Endodermal cell (in vitro differentiated cells): ENCODE data around the gene COX7A2L. TPM values are rescaled to one million over a fixed set of nuclear protein-coding genes. Genes with fewer than 3 reads are reported as not detected.

Source experiments
- DNase-seq: peaks from one replicate; pipeline ENCODE4 v3.0.0-alpha.2; 2017
- H3K27ac ChIP-seq: 2 replicates; pipeline ENCODE4 v1.5.1; 2013; ENCODE audit warnings: mild to moderate bottlenecking, low read depth, low read length, moderate library complexity
- H3K27me3 ChIP-seq: 2 replicates; pipeline ENCODE4 v1.6.1; 2013; ENCODE audit warnings: mild to moderate bottlenecking, low read length, moderate library complexity; ENCODE audit not compliant: insufficient read depth, control insufficient read depth, poor library complexity, severe bottlenecking
- H3K36me3 ChIP-seq: 2 replicates; pipeline ENCODE4 v1.7.0; 2013; ENCODE audit warnings: mild to moderate bottlenecking, low read length, moderate library complexity; ENCODE audit not compliant: control insufficient read depth, insufficient read depth
- H3K4me1 ChIP-seq: one replicate; pipeline ENCODE4 v1.7.0; 2013; ENCODE audit warnings: low read length; ENCODE audit not compliant: control insufficient read depth, insufficient read depth
- H3K4me3 ChIP-seq: 2 replicates; pipeline ENCODE4 v1.5.1; 2013; ENCODE audit warnings: mild to moderate bottlenecking, low read length, moderate library complexity
- H3K9ac ChIP-seq: 2 replicates; pipeline ENCODE4 v1.6.1; 2013; ENCODE audit warnings: mild to moderate bottlenecking, low read length, moderate library complexity; ENCODE audit not compliant: poor library complexity, severe bottlenecking; ENCODE audit errors: extremely low read depth
- H3K9me3 ChIP-seq: 2 replicates; pipeline ENCODE4 v1.6.1; 2013; ENCODE audit warnings: mild to moderate bottlenecking, low read length, moderate library complexity; ENCODE audit not compliant: control insufficient read depth
- H3K27ac Mint-ChIP-seq: 2 replicates; pipeline ENCODE4 v1.8.0; 2020; ENCODE audit warnings: mixed read lengths
- H3K27me3 Mint-ChIP-seq: 2 replicates; pipeline ENCODE4 v1.8.0; 2021; ENCODE audit warnings: mild to moderate bottlenecking, mixed read lengths; ENCODE audit not compliant: insufficient read depth
- H3K36me3 Mint-ChIP-seq: 2 replicates; pipeline ENCODE4 v1.8.0; 2020; ENCODE audit warnings: low read depth, mixed read lengths
- H3K4me1 Mint-ChIP-seq: 2 replicates; pipeline ENCODE4 v1.8.0; 2020; ENCODE audit warnings: mixed read lengths
- H3K4me3 Mint-ChIP-seq: 2 replicates; pipeline ENCODE4 v1.8.0; 2020; ENCODE audit warnings: mild to moderate bottlenecking, moderate library complexity, mixed read lengths
- H3K9me3 Mint-ChIP-seq: 2 replicates; pipeline ENCODE4 v1.8.0; 2020; ENCODE audit warnings: mild to moderate bottlenecking, mixed read lengths
- WGBS, 2 experiments: methylation state at CpG; one replicate each; pipeline versions ENCODE4 v1.1.5 to v1.1.7; 2013; ENCODE audit warnings: missing lambda C conversion rate in 2 of 2, mixed read lengths in 1 of 2; ENCODE audit not compliant: insufficient coverage in 1 of 2, insufficient read length in 1 of 2; 5-methylcytosine and 5-hydroxymethylcytosine counted together
- total RNA-seq, 2 donors: library from RNA; stranded (reverse); fragmentation: NEBNext Ultra II Directional in 1 of 2; extraction: Animal tissue kit (Norgen Biotek cat#: 25700) in 1 of 2; gene quantifications; 2 replicates in 1 of 2; 3 replicates in 1 of 2; pipeline ENCODE4 v1.2.1, GENCODE V29; 2021
- TF ChIP-seq, protein P1 (sequence below): fragments of 200-600 bp; sonication (generic); conservative IDR thresholded peaks from 2 replicates; pipeline ENCODE4 v1.5.0; 2021; ENCODE audit warnings: antibody characterized with exemption, mild to moderate bottlenecking

Gene COX7A2L
- total RNA-seq, 2 donors from 2014 or later: 113 to 117 TPM

DNA sequence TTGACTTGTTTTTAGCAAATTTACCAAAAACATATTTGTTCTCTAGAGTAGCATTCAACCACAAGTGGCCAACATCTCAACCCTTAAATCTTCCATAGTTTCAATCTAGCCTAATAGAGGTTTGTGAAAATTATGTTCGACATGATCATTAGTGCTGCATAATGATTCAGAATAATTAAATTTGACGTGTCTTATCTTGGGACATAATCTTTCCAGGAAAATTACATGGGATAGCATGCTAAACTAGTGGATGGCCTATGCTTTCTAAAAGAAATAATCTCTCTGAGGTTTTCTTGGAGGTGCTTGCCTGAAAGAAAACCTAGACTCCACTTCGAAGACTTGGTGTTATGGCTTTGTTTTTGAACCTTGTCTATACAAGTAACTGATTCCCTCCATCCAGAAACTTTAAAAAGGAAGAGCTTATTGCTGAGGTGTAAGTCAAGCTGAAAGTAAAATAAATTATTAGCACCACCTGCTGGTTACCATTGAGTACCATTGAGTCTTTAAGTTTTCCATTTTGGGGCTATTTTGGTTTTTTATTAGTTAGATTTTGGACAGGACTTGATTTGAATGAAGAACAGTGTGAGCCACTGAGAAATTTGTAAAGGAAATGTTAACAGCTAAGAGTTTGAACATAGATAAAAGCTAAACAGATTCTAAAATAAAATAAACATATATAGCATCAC, 32.7 kb downstream of the COX7A2L start:
- Histone ChIP-seq H3K27ac (no peak overlapping the region), H3K9me3 (no peaks in the 10 kb centered on the region), H3K36me3 (peaks cover 85% of the 10 kb centered on the region), H3K9ac (no peak overlapping the region), H3K4me1 (no peaks in the 10 kb centered on the region), H3K4me3 (no peak overlapping the region), H3K27me3 (no peaks in the 10 kb centered on the region)
- Mint-ChIP-seq H3K9me3 (no peaks in the 10 kb centered on the region), H3K4me3 (no peak overlapping the region), H3K27me3 (no peaks in the 10 kb centered on the region), H3K36me3 (peaks cover 45% of the 10 kb centered on the region), H3K4me1 (no peaks in the 10 kb centered on the region), H3K27ac (no peak overlapping the region)
- no peak for DNase-seq
- 76 to 78% methylated on average over 2 to 3 of the region's 3 CpGs for WGBS, 2 experiments
- TF ChIP-seq, protein P1, sequence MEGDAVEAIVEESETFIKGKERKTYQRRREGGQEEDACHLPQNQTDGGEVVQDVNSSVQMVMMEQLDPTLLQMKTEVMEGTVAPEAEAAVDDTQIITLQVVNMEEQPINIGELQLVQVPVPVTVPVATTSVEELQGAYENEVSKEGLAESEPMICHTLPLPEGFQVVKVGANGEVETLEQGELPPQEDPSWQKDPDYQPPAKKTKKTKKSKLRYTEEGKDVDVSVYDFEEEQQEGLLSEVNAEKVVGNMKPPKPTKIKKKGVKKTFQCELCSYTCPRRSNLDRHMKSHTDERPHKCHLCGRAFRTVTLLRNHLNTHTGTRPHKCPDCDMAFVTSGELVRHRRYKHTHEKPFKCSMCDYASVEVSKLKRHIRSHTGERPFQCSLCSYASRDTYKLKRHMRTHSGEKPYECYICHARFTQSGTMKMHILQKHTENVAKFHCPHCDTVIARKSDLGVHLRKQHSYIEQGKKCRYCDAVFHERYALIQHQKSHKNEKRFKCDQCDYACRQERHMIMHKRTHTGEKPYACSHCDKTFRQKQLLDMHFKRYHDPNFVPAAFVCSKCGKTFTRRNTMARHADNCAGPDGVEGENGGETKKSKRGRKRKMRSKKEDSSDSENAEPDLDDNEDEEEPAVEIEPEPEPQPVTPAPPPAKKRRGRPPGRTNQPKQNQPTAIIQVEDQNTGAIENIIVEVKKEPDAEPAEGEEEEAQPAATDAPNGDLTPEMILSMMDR: peak; percentile 57

DNA sequence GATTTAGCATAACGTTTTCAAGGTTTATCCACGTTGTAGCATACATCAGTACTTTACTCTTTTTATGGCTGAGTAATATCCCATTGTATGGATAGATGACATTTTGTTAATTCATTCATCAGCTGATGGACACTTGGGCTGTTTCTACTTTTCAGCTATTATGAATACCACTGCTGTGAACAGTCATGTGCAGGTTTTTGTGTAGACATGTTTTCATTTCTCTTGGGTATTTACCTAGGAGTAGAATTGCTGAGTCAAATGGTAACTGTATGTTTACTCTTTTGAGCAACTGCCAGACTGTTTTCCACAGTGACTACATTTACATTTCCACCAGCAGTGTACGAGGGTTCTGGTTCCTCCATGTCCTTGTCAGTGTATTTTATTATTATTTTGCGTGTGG, 33.9 kb downstream of the COX7A2L start:
- DNase-seq: no peak
- no peak overlapping the region for H3K4me3 Mint-ChIP-seq
- Histone ChIP-seq H3K9ac (no peak overlapping the region), H3K36me3 (peaks cover 85% of the 10 kb centered on the region), H3K4me1 (no peaks in the 10 kb centered on the region), H3K9me3 (no peaks in the 10 kb centered on the region), H3K27me3 (no peaks in the 10 kb centered on the region), H3K4me3 (no peak overlapping the region), H3K27ac (no peak overlapping the region)
- H3K4me1 Mint-ChIP-seq: no peaks in the 10 kb centered on the region
- WGBS, 2 experiments: 80 to 96% methylated on average over 1 to 4 of the region's 4 CpGs
- TF ChIP-seq, protein P1: no peak
- no peaks in the 10 kb centered on the region for H3K27me3 Mint-ChIP-seq
- no peak overlapping the region for H3K27ac Mint-ChIP-seq
- no peaks in the 10 kb centered on the region for H3K9me3 Mint-ChIP-seq
- peaks cover 44% of the 10 kb centered on the region for H3K36me3 Mint-ChIP-seq

DNA sequence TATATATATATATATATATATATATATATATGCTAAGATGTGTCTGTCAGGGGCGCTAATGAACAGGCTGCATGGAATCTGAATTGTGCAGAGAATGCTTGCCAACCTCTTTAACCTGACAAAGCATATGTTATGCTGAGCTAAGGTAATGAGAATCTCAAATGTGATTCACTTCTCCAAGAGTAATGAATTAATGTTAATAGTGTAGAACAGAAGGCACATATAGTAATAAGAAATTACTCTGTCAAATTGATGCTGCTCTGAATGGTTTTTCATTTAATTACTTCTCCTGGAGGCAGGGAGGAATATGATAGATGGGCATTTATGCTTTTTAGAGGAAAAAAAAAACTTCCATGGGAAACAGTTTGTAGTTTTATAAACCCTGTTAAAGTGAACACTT, 35.4 kb downstream of the COX7A2L start:
- no peak for DNase-seq
- Mint-ChIP-seq H3K9me3 (no peaks in the 10 kb centered on the region), H3K36me3 (peaks cover 45% of the 10 kb centered on the region), H3K27me3 (no peaks in the 10 kb centered on the region), H3K27ac (no peak overlapping the region), H3K4me3 (no peak overlapping the region), H3K4me1 (no peaks in the 10 kb centered on the region)
- TF ChIP-seq, protein P1: no peak
- 85% methylated on average over 1 of the region's 1 CpG; no CpG with 5 or more reads in 1 of the 2 experiments for WGBS, 2 experiments
- Histone ChIP-seq H3K4me1 (no peaks in the 10 kb centered on the region), H3K9ac (no peak overlapping the region), H3K9me3 (no peaks in the 10 kb centered on the region), H3K4me3 (no peak overlapping the region), H3K36me3 (peaks cover 75% of the 10 kb centered on the region), H3K27me3 (no peaks in the 10 kb centered on the region), H3K27ac (no peak overlapping the region)
